RWPE2 (cell line): ENCODE measurements around the gene MRPL49.

Experiments used
- ATAC-seq: fragments of 200-7000 bp; cut with Tn5 transposase; 3 replicates; pipeline ENCODE4 v1.9.1; 2021; ENCODE audit warnings: low read depth
- DNase-seq: peaks from one replicate; pipeline ENCODE4 v3.0.0-alpha.2; 2020; ENCODE audit warnings: low spot score
- H3K27ac ChIP-seq: fragments of 450-650 bp; 2 replicates; pipeline ENCODE4 v1.5.1; 2017; ENCODE audit warnings: mild to moderate bottlenecking; ENCODE audit not compliant: poor library complexity, severe bottlenecking
- H3K27me3 ChIP-seq: fragments of 250-450 bp; sonication (Bioruptor Pico); 2 replicates; pipeline ENCODE4 v1.5.1; 2021; ENCODE audit warnings: mild to moderate bottlenecking, moderate library complexity; ENCODE audit not compliant: insufficient read depth, poor library complexity, severe bottlenecking
- H3K36me3 ChIP-seq: fragments of 250-450 bp; sonication (Bioruptor Pico); 2 replicates; pipeline ENCODE4 v1.5.1; 2020; ENCODE audit warnings: low read depth, mild to moderate bottlenecking, moderate library complexity
- H3K4me1 ChIP-seq: fragments of 250-450 bp; sonication (Bioruptor Pico); 2 replicates; pipeline ENCODE4 v1.5.1; 2021; ENCODE audit warnings: mild to moderate bottlenecking, moderate library complexity; ENCODE audit not compliant: insufficient read depth, poor library complexity, severe bottlenecking
- H3K4me3 ChIP-seq: fragments of 250-450 bp; sonication (Bioruptor Pico); 2 replicates; pipeline ENCODE4 v1.5.1; 2021; ENCODE audit warnings: mild to moderate bottlenecking, moderate library complexity; ENCODE audit not compliant: severe bottlenecking
- H3K9me3 ChIP-seq: fragments of 250-450 bp; sonication (Bioruptor Pico); 2 replicates; pipeline ENCODE4 v1.5.1; 2021; ENCODE audit warnings: mild to moderate bottlenecking, moderate library complexity; ENCODE audit not compliant: severe bottlenecking
- TF ChIP-seq, protein P1 (sequence below): fragments of 450-650 bp; IDR thresholded peaks from one replicate; pipeline ENCODE4 v1.5.1; 2017; ENCODE audit warnings: mild to moderate bottlenecking, moderate library complexity; ENCODE audit not compliant: poor library complexity, severe bottlenecking

MRPL49 gene

DNA sequence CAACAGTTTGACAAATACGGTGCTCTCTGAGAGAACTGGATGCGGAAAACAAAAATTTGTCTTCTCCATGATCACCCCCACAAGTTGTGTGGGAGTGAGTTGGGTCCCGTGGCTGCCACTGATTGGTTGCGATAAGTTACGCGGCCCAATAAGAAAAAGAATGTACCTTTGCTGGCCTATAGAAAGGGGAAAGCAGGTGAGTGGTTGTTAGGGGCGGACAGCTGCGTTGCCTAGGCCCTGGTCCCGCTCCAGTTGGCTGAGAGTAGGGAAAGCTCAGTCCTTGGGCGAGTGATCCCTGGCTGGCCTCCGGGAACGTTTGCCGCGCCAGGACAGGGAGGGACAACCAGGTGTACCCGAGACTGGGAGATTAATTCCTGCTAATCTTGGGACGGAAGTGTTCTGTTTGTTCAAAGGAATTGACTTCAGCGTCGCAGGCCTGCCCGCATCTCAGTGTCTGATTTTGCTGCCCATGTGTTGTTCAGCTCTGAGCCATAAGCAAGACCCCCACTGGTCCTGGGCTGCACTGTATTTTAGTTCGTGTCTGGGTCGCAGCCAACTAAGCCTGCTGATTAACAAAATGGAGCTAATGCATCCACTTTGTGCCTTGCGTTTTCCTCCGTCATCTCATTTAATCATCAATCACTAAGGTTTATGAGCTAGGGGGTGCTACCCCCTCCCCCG, 13.0 kb downstream of the MRPL49 start:
- H3K27me3 ChIP-seq, result no peaks in the 10 kb centered on the region
- ATAC-seq, result peak; percentile 93
- H3K27ac ChIP-seq, result peak overlapping the region; percentile 88
- DNase-seq, result peak; percentile 92
- peaks cover 26% of the 10 kb centered on the region for H3K36me3 ChIP-seq
- H3K9me3 ChIP-seq, result no peaks in the 10 kb centered on the region
- TF ChIP-seq, protein P1, sequence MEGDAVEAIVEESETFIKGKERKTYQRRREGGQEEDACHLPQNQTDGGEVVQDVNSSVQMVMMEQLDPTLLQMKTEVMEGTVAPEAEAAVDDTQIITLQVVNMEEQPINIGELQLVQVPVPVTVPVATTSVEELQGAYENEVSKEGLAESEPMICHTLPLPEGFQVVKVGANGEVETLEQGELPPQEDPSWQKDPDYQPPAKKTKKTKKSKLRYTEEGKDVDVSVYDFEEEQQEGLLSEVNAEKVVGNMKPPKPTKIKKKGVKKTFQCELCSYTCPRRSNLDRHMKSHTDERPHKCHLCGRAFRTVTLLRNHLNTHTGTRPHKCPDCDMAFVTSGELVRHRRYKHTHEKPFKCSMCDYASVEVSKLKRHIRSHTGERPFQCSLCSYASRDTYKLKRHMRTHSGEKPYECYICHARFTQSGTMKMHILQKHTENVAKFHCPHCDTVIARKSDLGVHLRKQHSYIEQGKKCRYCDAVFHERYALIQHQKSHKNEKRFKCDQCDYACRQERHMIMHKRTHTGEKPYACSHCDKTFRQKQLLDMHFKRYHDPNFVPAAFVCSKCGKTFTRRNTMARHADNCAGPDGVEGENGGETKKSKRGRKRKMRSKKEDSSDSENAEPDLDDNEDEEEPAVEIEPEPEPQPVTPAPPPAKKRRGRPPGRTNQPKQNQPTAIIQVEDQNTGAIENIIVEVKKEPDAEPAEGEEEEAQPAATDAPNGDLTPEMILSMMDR, result no peak
- H3K4me3 ChIP-seq, result peak overlapping the region; percentile 69
- H3K4me1 ChIP-seq, result peaks cover 6% of the 10 kb centered on the region

DNA sequence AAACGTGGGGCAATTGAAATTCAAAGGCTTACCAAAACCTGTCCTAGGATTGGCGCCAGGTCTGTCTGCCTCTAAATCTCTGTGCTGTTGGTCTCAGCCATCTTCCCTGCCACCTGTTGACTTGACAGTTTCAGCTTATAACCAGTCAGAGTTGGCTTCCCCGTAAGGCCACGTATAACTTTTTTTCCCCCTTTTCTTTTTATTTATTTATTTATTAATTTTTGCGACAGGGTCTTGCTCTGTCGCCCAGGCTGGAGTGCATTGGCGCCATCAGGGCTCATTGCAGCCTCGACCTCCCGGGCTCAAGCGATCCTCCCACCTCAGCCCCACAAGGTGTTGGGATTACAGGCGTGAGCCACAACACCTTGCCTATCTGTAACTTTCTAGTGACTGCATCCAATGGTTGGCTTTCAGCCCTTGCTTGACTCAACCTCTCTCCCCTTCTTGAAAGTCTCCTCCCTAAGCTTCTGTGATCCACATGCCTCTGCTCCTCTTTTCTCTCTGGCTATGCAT, 13.6 kb downstream of the MRPL49 start:
- Histone ChIP-seq H3K4me1 (peaks cover 6% of the 10 kb centered on the region), H3K27me3 (no peaks in the 10 kb centered on the region), H3K36me3 (peaks cover 24% of the 10 kb centered on the region), H3K9me3 (no peaks in the 10 kb centered on the region), H3K27ac (peak overlapping the region; percentile 88), H3K4me3 (peak overlapping the region; percentile 69)
- TF ChIP-seq, protein P1, result no peak
- ATAC-seq, result no peak
- no peak for DNase-seq

DNA sequence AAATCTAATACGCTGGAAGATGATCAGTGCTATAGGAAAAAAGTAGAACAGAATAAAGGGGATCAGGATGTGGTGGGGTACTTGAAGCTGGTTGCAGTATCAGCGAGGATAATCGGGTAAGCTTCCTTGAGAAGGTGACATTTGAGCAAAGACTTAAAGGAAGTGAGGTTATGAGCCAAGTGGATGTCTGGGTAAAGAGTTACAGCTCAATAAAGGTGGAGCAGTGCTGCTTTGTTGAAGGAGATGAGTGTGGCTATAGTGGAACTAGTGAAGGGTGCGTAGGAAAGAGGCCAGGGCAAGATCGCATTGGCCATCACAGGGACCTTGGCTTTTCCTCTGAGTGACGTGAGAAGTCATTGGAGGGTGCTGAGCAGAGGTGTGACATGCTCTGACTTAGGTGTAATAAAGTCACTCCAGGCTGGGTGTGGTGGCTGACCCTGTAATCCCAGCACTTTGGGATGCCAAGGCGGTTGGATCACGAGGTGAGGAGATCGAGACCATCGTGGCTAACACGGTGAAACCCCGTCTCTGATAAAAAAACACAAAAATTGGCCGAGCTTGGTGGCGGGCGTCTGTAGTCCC, 14.5 kb downstream of the MRPL49 start:
- Histone ChIP-seq H3K27ac (no peak overlapping the region), H3K4me1 (peaks cover 6% of the 10 kb centered on the region), H3K4me3 (no peak overlapping the region), H3K9me3 (no peaks in the 10 kb centered on the region), H3K36me3 (peaks cover 15% of the 10 kb centered on the region), H3K27me3 (no peaks in the 10 kb centered on the region)
- ATAC-seq (no peak), DNase-seq (no peak)
- TF ChIP-seq, protein P1, result no peak

DNA sequence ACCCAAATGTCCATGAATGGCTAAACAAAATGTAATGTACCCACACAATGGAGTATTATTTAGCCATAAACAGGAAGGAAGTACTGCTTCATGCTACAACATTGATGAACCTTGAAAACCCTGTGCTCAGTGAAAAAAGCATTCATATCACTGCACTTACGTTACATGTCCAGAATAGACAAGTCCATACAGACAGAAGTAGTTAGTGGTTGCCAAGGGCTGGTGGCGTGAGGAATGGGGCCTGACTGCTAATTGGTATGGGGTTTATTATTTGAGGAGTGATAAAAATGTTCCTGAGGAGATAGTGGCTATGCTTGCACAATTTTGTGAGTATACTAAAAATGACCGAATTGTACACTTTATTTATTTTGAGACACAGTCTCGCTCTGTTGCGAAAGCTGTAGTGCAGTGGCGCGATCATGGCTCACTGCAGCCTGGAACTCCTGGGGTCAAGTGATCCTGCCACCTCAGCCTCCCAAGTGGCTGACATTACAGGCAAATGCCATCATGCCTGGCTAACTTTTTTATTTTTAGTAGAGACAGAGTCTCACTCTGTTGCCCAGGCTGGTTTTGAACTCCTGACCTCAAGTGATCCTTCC, 19.9 kb downstream of the MRPL49 start:
- Histone ChIP-seq H3K36me3 (no peaks in the 10 kb centered on the region), H3K4me3 (no peak overlapping the region), H3K27ac (no peak overlapping the region), H3K4me1 (peaks cover 3% of the 10 kb centered on the region), H3K9me3 (peaks cover under 1% of the 10 kb centered on the region), H3K27me3 (no peaks in the 10 kb centered on the region)
- ATAC-seq, result no peak
- TF ChIP-seq, protein P1, result no peak
- no peak for DNase-seq
